NCI-H748 (cell line): ENCODE results near the gene TET1.
"Not testable (repeated sequence)": the region's sequence is repeated elsewhere in the genome, so short reads cannot be mapped to it uniquely, and the experiment has no call there.

Experiments
- DNase-seq: peaks from one replicate; lab custom pipeline; 2025; ENCODE audit not compliant: unreplicated experiment; lab: John Stamatoyannopoulos, UW

The TET1 gene

GRCh38 chr10:68560186-68560942, at the start of gene TET1:
TET1 (plus strand) TSS chr10:68560337; CDS start chr10:68572339, 12,002 bp downstream.
- DNase-seq: peak; percentile 33

- DNase-seq: not testable (repeated sequence)
Measured at GRCh38 chr10:68516216-68516615, 43.9 kb upstream of the TET1 start.

GRCh38 chr10:68516766-68517165, 43.4 kb upstream of the TET1 start:
- DNase-seq: no peak

- DNase-seq: no peak
Measured at GRCh38 chr10:68517188-68517587, 42.9 kb upstream of the TET1 start.

GRCh38 chr10:68518609-68519008, 41.5 kb upstream of the TET1 start:
- DNase-seq: not testable (repeated sequence)

GRCh38 chr10:68525490-68526038, 34.6 kb upstream of the TET1 start:
- not testable (repeated sequence) for DNase-seq

GRCh38 chr10:68526634-68527307, 33.4 kb upstream of the TET1 start:
- no peak for DNase-seq

GRCh38 chr10:68536973-68537372, 23.2 kb upstream of the TET1 start:
- DNase-seq: no peak

GRCh38 chr10:68537796-68538195, 22.3 kb upstream of the TET1 start:
- DNase-seq: no peak

GRCh38 chr10:68543004-68543918, 16.9 kb upstream of the TET1 start:
- no peak for DNase-seq

- DNase-seq: peak; percentile 73
Measured at GRCh38 chr10:68550747-68551411, 9.3 kb upstream of the TET1 start.

- no peak for DNase-seq
Measured at GRCh38 chr10:68553138-68553537, 7.0 kb upstream of the TET1 start.

- DNase-seq: no peak
Measured at GRCh38 chr10:68553599-68553998, 6.5 kb upstream of the TET1 start.

- no peak for DNase-seq
Measured at GRCh38 chr10:68558478-68558877, 1.7 kb upstream of the TET1 start.

GRCh38 chr10:68559251-68559650, 886 bp upstream of the TET1 start:
- DNase-seq: no peak

GRCh38 chr10:68559841-68560185, 324 bp upstream of the TET1 start:
- no peak for DNase-seq

- DNase-seq: no peak
Measured at GRCh38 chr10:68560943-68561864, 1.1 kb downstream of the TET1 start.

- DNase-seq: no peak
Measured at GRCh38 chr10:68561865-68562649, 1.9 kb downstream of the TET1 start.
